HEK293 (cell line): Measurements from ENCODE around the gene BUB1B.

ENCODE experiments used
- CTCF ChIA-PET: fragments of 350-600 bp; formaldehyde crosslinking; extraction: SDS; loops from one replicate; lab custom pipeline; 2021; ENCODE audit warnings: antibody characterized with exemption; lab: Yijun Ruan, JAX
- POLR2A ChIA-PET: fragments of 300-600 bp; formaldehyde crosslinking; extraction: SDS; loops from one replicate; lab custom pipeline; 2020; ENCODE audit warnings: antibody characterized with exemption, inconsistent platforms; lab: Yijun Ruan, JAX
- H3K27ac ChIP-seq: fragments of 200-500 bp; sonication (Bioruptor generic); 2 replicates; pipeline ENCODE4 v1.5.1; 2014; ENCODE audit warnings: low read depth, low read length, control low read depth, inconsistent platforms; ENCODE audit errors: extremely low read depth
- H3K36me3 ChIP-seq, 2 experiments: fragments of 200-500 bp in 1 of 2; sonication (Bioruptor generic) in 1 of 2; 1 replicate in 1 of 2; 2 replicates in 1 of 2; pipeline ENCODE4 v1.5.1; 2014 to 2017; ENCODE audit warnings: inconsistent platforms in 2 of 2, low read length in 2 of 2; ENCODE audit not compliant: control insufficient read depth in 2 of 2, insufficient read depth in 1 of 2
- H3K4me1 ChIP-seq: fragments of 200-500 bp; sonication (Bioruptor generic); 2 replicates; pipeline ENCODE4 v1.5.1; 2014; ENCODE audit warnings: mild to moderate bottlenecking, low read length, inconsistent platforms; ENCODE audit not compliant: control insufficient read depth, insufficient read depth
- H3K4me3 ChIP-seq: 2 replicates; pipeline ENCODE4 v1.5.1; 2011; ENCODE audit warnings: low read depth, mild to moderate bottlenecking, control low read depth, low read length, moderate library complexity
- H3K9me3 ChIP-seq: fragments of 200-500 bp; sonication (Bioruptor generic); 2 replicates; pipeline ENCODE4 v1.5.1; 2014; ENCODE audit warnings: low read depth, low read length, inconsistent platforms; ENCODE audit not compliant: control insufficient read depth, insufficient read depth
- HOXC10 ChIP-seq: sonication (generic); formaldehyde crosslinking; IDR thresholded peaks from 2 replicates; pipeline ENCODE4 v1.8.1; 2023; ENCODE audit warnings: mild to moderate bottlenecking, missing genetic modification reagents
- KLF7 ChIP-seq: fragments of 450-650 bp; formaldehyde crosslinking; IDR thresholded peaks from 2 replicates; pipeline ENCODE4 v1.5.1; 2016; ENCODE audit warnings: missing biosample characterization, missing genetic modification characterization, borderline replicate concordance
- MEIS1 ChIP-seq: sonication (generic); formaldehyde crosslinking; IDR thresholded peaks from 2 replicates; pipeline ENCODE4 v1.8.1; 2022; ENCODE audit warnings: missing genetic modification reagents, mild to moderate bottlenecking, borderline replicate concordance
- PRDM10 ChIP-seq: fragments of 450-650 bp; formaldehyde crosslinking; IDR thresholded peaks from 2 replicates; pipeline ENCODE4 v1.5.1; 2016; ENCODE audit warnings: missing biosample characterization, missing genetic modification characterization
- ZBTB26 ChIP-seq: fragments of 450-650 bp; formaldehyde crosslinking; optimal IDR thresholded peaks from 2 replicates; pipeline ENCODE3; 2016; ENCODE audit warnings: missing biosample characterization, mild to moderate bottlenecking, missing genetic modification characterization
- ZNF140 ChIP-seq: fragments of 450-650 bp; formaldehyde crosslinking; IDR thresholded peaks from 2 replicates; pipeline ENCODE4 v1.5.1; 2016; ENCODE audit warnings: missing biosample characterization, missing genetic modification characterization
- ZNF157 ChIP-seq: fragments of 450-650 bp; formaldehyde crosslinking; IDR thresholded peaks from 2 replicates; pipeline ENCODE4 v1.5.1; 2016; ENCODE audit warnings: missing biosample characterization, missing genetic modification characterization
- ZNF169 ChIP-seq: fragments of 450-650 bp; formaldehyde crosslinking; IDR thresholded peaks from 2 replicates; pipeline ENCODE4 v1.5.1; 2016; ENCODE audit warnings: missing biosample characterization, missing genetic modification characterization
- ZNF202 ChIP-seq: fragments of 450-650 bp; formaldehyde crosslinking; IDR thresholded peaks from 2 replicates; pipeline ENCODE4 v1.5.1; 2016; ENCODE audit warnings: missing biosample characterization, missing genetic modification characterization, borderline replicate concordance
- ZNF529 ChIP-seq: fragments of 450-650 bp; formaldehyde crosslinking; IDR thresholded peaks from 2 replicates; pipeline ENCODE4 v1.5.1; 2017; ENCODE audit warnings: missing genetic modification characterization, missing biosample characterization; ENCODE audit not compliant: insufficient replicate concordance
- ZNF560 ChIP-seq: fragments of 450-650 bp; formaldehyde crosslinking; IDR thresholded peaks from 2 replicates; pipeline ENCODE4 v1.5.1; 2017; ENCODE audit warnings: missing biosample characterization, missing genetic modification characterization, borderline replicate concordance
- ZNF580 ChIP-seq: fragments of 450-650 bp; formaldehyde crosslinking; IDR thresholded peaks from 2 replicates; pipeline ENCODE4 v1.5.1; 2016; ENCODE audit warnings: missing biosample characterization, missing genetic modification characterization

The BUB1B gene

GRCh38 chr15:40246496-40247280, 85.8 kb downstream of the BUB1B start:
- no peak overlapping the region for H3K4me3 ChIP-seq
- no peak overlapping the region for H3K27ac ChIP-seq
- POLR2A ChIA-PET, result no interaction called here
- no peaks in the 10 kb centered on the region for H3K36me3 ChIP-seq
- TF ChIP-seq ZNF580, result no peak
- TF ChIP-seq ZNF140, result no peak
- peaks cover 4% of the 10 kb centered on the region; the same call in 1 of the 2 replicates for H3K4me1 ChIP-seq
- CTCF ChIA-PET, result interaction anchor here (1.0 to 10.3 kb wide), 3 partner anchors 8 to 29 kb away, joined by 3 to 68 read pairs (median 5); partner anchors contain the start of gene PAK6
- H3K9me3 ChIP-seq, result no peaks in the 10 kb centered on the region

GRCh38 chr15:40247406-40247971, 86.6 kb downstream of the BUB1B start:
- Histone ChIP-seq H3K36me3 (no peaks in the 10 kb centered on the region), H3K4me3 (no peak overlapping the region), H3K27ac (no peak overlapping the region), H3K4me1 (peaks cover 4% of the 10 kb centered on the region; the same call in 1 of the 2 replicates), H3K9me3 (no peaks in the 10 kb centered on the region)
- POLR2A ChIA-PET, result no interaction called here
- CTCF ChIA-PET, result interaction anchor here (1.0 to 10.3 kb wide), 3 partner anchors 8 to 30 kb away, joined by 3 to 68 read pairs (median 5); partner anchors contain the start of gene PAK6
- TF ChIP-seq ZNF529 (tag by site-specific recombination) (no peak), ZNF157 (tag by site-specific recombination) (no peak), ZNF169 (tag by site-specific recombination) (no peak), ZNF202 (tag by site-specific recombination) (no peak), HOXC10 (CRISPR knock-in tag) (no peak), MEIS1 (CRISPR knock-in tag) (no peak), ZBTB26 (tag by site-specific recombination) (no peak), ZNF560 (no peak)

- POLR2A ChIA-PET, result interaction anchor here (0.9 kb wide), 1 partner anchor 10 kb away, joined by 3 read pairs; no protein-coding TSS in a partner anchor
Observed at GRCh38 chr15:40248006-40248783, 87.3 kb downstream of the BUB1B start.

More at GRCh38 chr15:40248006-40248783, 87.3 kb downstream of the BUB1B start:
- H3K27ac ChIP-seq, result no peak overlapping the region
- H3K9me3 ChIP-seq, result no peaks in the 10 kb centered on the region
- TF ChIP-seq PRDM10 (tag by site-specific recombination), result peak; percentile 61
- TF ChIP-seq KLF7, result no peak
- H3K4me1 ChIP-seq, result peaks cover 4% of the 10 kb centered on the region; the same call in 1 of the 2 replicates
- no peak overlapping the region for H3K4me3 ChIP-seq
- H3K36me3 ChIP-seq, result no peaks in the 10 kb centered on the region
- CTCF ChIA-PET, result interaction anchor here (1.0 to 10.3 kb wide), 5 partner anchors 9 to 30 kb away, joined by 3 to 68 read pairs (median 5); partner anchors contain the start of gene PAK6
